ENCODE data around the gene MIA3.

The MIA3 gene

DNA sequence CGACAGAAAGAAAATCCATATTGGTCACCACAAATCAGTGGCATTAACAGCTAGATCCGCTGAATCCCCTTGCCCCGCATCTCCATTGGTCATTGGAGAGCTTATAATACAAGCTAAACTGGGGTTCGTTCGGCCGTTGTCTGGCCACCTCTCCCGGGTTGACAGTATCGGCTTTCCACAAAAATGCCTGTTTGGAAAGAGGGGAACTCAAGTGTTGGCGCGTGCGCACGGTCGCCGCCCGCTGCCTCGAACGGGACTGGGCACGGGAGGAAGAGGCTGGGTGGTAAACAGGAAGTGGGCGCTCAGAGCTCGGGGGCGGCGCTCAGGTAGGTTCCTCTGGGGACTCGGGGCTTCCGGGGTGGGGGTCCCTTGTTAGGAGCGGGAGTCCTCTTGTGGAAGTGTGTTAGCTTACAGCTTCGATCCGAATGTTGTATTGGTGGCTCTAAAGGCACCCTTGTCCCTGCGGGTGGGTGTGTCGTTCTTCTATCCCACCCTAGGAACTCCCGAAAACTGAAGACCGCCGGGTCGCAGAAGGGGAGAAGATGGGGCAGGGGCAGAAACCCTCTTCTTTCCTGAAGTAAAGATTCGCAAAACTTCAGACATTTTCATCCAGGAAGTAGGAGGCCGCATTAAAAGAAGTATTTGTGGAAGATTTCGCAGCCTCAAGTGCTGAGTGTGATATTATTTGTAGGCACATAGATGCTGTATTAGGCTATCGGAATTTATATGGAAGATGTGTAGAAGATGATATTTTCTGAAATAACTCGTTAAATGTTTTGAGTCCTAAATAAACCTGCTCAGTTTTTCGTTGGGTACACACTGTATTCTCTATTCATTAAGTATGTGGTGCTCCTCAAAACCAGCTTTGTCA, 95.4 kb downstream of the MIA3 start:
- no peaks in the 10 kb centered on the region for H3K9me2 ChIP-seq (replicated peaks; ENCODE audit: control insufficient read depth, low read length)
- peak overlapping the region; percentile 75 for H3K4me2 ChIP-seq (ENCODE audit: low read length)
- peaks cover 52% of the 10 kb centered on the region for H3K36me3 ChIP-seq (ENCODE audit: control insufficient read depth, low read length)
- peaks cover 59% of the 10 kb centered on the region for H3K79me2 ChIP-seq (ENCODE audit: control insufficient read depth, low read length)
- peaks cover 16% of the 10 kb centered on the region for H3K4me1 ChIP-seq (ENCODE audit: control insufficient read depth, low read length)
- H3K27ac ChIP-seq (ENCODE audit: low read depth, low read length): peak overlapping the region; percentile 91
- TF ChIP-seq, protein P1, sequence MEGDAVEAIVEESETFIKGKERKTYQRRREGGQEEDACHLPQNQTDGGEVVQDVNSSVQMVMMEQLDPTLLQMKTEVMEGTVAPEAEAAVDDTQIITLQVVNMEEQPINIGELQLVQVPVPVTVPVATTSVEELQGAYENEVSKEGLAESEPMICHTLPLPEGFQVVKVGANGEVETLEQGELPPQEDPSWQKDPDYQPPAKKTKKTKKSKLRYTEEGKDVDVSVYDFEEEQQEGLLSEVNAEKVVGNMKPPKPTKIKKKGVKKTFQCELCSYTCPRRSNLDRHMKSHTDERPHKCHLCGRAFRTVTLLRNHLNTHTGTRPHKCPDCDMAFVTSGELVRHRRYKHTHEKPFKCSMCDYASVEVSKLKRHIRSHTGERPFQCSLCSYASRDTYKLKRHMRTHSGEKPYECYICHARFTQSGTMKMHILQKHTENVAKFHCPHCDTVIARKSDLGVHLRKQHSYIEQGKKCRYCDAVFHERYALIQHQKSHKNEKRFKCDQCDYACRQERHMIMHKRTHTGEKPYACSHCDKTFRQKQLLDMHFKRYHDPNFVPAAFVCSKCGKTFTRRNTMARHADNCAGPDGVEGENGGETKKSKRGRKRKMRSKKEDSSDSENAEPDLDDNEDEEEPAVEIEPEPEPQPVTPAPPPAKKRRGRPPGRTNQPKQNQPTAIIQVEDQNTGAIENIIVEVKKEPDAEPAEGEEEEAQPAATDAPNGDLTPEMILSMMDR (IDR thresholded peaks at IDR 0.05; ENCODE audit: low read depth, low read length, poor library complexity, severe bottlenecking): peak; percentile 25
- no peak for TF ChIP-seq EZH2phosphoT487 (IDR thresholded peaks at IDR 0.05; ENCODE audit: borderline replicate concordance, low read length)
- no peaks in the 10 kb centered on the region for H3K9me3 ChIP-seq (ENCODE audit: control insufficient read depth, insufficient read depth, low read length)
- no peaks in the 10 kb centered on the region for H3K27me3 ChIP-seq (ENCODE audit: control insufficient read depth, low read length)
- H3K4me3 ChIP-seq (ENCODE audit: low read length): peak overlapping the region; percentile 82
- H4K20me1 ChIP-seq (ENCODE audit: control insufficient read depth, insufficient read depth, low read depth, low read length): no peaks in the 10 kb centered on the region
- H3F3A ChIP-seq (ENCODE audit: control insufficient read depth, insufficient read depth): peaks cover 11% of the 10 kb centered on the region

DNA sequence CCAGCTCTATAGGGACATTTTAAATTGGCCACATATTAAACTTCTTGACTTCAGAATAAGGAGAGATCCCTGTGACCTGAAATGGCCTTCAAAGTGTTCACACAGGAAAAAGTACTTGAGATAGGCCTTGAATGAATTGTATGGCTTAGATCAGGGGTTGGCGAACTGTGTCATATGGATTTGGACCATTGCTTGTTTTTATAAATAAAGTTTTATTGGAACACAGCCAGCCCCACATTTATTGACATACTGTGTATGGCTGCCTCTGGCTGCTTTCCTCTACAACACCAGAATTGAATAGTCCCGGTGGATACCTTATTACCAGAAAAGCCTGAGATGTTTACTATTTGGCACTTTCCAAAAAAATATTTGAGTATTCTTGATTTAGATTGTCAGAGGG, 98.5 kb downstream of the MIA3 start:
- Histone ChIP-seq H4K20me1 (ENCODE audit: control insufficient read depth, insufficient read depth, low read depth, low read length) (no peaks in the 10 kb centered on the region), H3K4me2 (ENCODE audit: low read length) (no peak overlapping the region), H3K27ac (ENCODE audit: low read depth, low read length) (no peak overlapping the region), H3K4me1 (ENCODE audit: control insufficient read depth, low read length) (peaks cover 5% of the 10 kb centered on the region), H3K9me3 (ENCODE audit: control insufficient read depth, insufficient read depth, low read length) (no peaks in the 10 kb centered on the region), H3K9me2 (replicated peaks; ENCODE audit: control insufficient read depth, low read length) (no peaks in the 10 kb centered on the region), H3K4me3 (ENCODE audit: low read length) (no peak overlapping the region), H3K36me3 (ENCODE audit: control insufficient read depth, low read length) (peaks cover 66% of the 10 kb centered on the region), H3F3A (ENCODE audit: control insufficient read depth, insufficient read depth) (peaks cover 11% of the 10 kb centered on the region), H3K79me2 (ENCODE audit: control insufficient read depth, low read length) (peaks cover 28% of the 10 kb centered on the region), H3K27me3 (ENCODE audit: control insufficient read depth, low read length) (no peaks in the 10 kb centered on the region)
- TF ChIP-seq, protein P1 (IDR thresholded peaks at IDR 0.05; ENCODE audit: low read depth, low read length, poor library complexity, severe bottlenecking): no peak
- TF ChIP-seq EZH2phosphoT487 (IDR thresholded peaks at IDR 0.05; ENCODE audit: borderline replicate concordance, low read length): no peak
